ENCODE measurements around the gene CDH1.
"Not testable (repeated sequence)": the region's sequence is repeated elsewhere in the genome, so short reads cannot be mapped to it uniquely, and the experiment has no call there.

Gene CDH1

DNA sequence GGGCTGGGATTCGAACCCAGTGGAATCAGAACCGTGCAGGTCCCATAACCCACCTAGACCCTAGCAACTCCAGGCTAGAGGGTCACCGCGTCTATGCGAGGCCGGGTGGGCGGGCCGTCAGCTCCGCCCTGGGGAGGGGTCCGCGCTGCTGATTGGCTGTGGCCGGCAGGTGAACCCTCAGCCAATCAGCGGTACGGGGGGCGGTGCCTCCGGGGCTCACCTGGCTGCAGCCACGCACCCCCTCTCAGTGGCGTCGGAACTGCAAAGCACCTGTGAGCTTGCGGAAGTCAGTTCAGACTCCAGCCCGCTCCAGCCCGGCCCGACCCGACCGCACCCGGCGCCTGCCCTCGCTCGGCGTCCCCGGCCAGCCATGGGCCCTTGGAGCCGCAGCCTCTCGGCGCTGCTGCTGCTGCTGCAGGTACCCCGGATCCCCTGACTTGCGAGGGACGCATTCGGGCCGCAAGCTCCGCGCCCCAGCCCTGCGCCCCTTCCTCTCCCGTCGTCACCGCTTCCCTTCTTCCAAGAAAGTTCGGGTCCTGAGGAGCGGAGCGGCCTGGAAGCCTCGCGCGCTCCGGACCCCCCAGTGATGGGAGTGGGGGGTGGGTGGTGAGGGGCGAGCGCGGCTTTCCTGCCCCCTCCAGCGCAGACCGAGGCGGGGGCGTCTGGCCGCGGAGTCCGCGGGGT, at the start of gene CDH1:
TSS of gene CDH1 (plus strand) at position 247 of the 684 bp plus-strand sequence. CDS start at position 371, 124 bp downstream.
- peak; percentile 8 to 33 for DNase-seq

DNA sequence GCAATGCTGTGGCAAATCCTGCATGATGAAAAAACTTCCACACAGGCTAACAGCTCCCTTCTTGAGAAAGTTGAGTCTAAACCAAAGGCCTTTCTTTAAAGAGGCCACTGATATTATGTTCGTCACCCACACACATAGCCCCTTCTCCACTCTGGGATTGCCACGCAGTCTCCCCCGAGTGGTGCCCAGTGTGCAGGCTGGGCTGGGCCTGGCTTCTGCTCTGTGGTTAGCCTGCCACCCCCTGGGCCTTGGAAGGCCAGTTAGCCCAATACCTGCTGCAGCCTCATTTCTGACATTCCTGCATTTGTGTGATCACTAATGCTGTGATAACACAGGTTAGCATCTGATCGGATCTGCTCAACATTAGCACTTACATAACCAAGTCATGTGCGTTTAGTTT, 47.2 kb upstream of the CDH1 start:
- DNase-seq = no peak

DNA sequence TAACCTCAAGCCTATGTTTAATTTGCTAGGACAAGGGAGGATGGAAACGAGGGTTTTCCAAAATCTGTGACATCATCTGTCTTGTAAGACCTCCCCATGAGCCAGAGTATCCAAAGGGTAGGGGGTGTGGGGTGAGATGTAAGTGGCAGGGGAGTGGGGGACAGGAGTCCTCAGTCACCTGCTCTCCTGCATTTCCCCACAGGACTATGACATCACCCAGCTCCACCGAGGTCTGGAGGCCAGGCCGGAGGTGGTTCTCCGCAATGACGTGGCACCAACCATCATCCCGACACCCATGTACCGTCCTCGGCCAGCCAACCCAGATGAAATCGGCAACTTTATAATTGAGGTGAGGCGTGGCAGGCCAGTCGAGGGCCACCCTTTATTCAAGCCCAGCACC, 41.5 kb upstream of the CDH1 start:
- no peak for DNase-seq

DNA sequence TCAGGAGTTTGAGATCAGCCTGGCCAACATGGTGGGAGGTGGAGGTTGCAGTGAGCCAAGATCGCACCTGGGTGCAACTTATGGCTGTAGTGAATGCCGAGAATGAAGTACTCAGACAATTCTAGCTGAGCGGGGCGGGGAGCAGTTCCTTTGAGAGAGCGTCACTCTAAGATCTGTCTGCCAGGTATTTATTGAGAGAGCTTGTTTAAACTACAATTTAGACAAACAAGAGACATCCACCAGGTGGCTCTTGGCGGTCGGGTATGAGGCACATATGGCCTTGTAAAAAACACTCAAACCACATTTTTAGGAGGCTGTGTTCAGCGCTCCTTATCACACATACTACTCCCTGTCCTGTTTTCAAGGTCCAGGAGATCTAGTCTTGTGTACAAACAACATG, 40.6 kb upstream of the CDH1 start:
- no peak for DNase-seq

DNA sequence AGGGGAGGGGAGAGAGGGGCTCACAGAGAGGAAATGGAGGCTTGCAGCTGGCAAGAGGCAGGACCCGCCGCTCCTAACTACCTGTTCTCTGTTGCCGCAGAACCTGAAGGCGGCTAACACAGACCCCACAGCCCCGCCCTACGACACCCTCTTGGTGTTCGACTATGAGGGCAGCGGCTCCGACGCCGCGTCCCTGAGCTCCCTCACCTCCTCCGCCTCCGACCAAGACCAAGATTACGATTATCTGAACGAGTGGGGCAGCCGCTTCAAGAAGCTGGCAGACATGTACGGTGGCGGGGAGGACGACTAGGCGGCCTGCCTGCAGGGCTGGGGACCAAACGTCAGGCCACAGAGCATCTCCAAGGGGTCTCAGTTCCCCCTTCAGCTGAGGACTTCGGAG, 39.0 kb upstream of the CDH1 start:
- DNase-seq = no peak

DNA sequence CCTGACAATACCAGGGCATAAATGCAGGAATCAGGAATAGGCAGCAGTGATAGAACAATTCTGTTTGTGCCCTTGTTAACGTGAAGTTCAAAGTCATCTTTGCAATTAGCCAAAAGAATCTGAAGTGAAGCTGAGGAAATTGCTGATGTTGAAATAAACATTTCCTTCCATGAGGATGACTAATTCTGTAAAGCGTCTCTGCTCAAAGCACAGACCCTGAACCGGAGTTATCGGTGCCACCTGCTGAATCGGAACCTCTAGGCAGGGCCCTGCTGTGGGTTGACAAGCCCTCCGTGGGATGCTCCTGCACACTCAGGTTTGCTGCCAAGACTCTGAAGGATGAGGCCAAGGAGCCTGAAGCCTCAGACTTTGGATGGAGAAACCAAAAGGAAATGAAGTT, 37.0 kb upstream of the CDH1 start:
- no peak for DNase-seq

DNA sequence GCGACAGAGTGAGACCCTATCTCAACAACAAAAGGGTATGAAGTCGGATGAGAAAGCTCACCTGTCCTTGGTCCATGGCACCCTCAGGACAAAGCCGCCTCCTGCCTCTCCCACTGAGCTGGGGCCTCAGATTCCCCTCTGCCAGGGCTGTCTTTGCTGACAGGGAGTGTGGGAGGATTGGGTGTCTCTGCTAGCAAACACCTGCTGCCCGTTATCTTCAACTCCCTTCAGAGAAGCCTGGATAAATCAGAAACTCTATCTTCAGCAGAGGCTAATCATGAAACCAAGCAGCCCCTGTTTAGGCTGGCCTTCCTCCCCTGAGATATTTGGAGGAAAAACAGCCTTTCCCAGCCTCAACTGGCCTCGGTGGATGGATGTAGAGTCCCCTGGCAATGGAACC, 36.3 kb upstream of the CDH1 start:
- no peak for DNase-seq

DNA sequence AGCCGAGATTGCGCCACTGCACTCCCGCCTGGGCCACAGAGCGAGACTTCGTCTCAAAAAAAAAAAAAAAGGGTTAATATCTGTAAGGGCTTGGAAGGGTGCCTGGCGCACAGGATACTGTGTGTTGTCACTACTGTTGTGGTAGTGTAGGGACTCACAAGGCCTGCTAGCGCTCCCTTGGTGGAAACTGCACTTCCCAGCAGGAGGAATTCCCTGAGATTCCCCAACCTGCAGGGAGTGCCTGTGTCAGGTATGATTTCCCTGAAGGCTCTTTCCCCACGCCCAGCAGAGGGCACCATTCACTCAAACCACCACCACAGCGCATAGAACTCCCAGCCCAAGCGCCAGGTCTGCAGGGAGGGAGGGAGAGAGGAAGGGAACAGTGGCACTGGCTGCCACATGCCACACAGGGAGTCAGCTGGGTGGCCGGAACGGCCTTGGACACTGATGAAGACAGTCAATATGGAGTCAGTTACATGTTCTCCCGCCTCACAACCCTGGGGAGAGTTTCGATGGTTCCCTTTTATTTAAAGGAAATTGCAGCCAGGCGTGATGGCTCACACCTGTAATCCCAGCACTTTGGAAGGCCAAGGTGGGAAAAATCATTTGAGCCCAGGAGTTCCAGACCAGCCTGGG, 32.7 kb upstream of the CDH1 start:
- DNase-seq = peak; percentile 37 to 53

DNA sequence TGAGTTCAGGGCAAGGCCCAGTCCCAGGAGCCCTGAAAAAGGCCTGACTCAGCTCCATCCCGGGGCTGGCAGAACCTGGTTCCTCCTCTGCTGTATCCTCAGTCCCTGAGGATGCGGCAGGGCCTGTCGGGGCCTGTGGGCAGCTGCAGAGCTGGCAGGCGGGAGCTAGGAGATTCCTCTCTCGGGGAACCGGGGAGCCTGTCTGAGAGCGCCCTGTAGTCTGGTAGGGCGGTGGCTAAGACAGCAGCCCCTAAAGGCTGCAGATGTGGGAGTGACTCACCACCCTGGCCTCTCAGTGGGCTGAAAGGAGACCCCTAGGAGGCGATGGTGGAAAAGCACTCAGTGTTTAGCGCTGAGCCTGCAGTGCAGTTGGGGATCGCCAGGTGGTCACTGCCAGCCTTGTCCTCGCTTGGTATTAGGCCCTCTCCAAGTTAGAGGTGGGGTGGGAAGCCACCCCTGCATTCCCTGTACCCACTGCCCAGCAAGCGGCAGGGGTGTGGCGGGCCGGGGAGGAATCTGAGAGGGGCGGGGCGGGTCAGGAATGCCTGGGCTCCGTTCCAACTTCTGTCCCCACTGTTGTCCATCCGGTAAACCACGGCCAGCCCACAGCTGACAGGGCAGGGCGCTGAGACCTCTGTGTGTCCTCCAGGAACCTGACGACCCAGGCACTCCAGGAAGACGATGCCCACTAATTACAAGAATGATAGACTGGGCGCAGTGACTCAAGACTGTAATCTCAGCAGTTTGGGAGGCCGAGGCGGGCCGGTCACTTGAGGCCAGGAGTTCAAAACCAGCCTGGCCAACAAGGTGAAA, 29.5 kb upstream of the CDH1 start:
- no peak for DNase-seq

DNA sequence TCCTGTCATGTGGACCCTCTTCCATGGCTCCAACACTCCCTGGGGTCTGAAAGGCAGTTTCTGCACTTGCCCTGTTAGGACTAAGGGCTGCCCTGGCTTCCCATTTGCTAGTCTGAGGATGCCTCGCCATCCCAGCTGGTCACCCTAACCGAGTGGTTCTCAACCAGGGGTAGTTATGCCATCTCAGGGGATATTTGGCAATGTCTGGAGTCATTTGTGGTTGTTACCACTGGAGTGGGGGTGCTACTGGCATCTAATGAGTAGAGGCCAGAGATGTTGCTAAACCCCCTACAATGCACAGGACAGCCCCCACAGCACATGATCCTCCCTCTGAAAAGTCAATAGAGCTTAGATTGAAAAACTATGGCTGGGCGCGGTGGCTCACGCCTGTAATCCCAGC, 26.9 kb upstream of the CDH1 start:
- no peak for DNase-seq

DNA sequence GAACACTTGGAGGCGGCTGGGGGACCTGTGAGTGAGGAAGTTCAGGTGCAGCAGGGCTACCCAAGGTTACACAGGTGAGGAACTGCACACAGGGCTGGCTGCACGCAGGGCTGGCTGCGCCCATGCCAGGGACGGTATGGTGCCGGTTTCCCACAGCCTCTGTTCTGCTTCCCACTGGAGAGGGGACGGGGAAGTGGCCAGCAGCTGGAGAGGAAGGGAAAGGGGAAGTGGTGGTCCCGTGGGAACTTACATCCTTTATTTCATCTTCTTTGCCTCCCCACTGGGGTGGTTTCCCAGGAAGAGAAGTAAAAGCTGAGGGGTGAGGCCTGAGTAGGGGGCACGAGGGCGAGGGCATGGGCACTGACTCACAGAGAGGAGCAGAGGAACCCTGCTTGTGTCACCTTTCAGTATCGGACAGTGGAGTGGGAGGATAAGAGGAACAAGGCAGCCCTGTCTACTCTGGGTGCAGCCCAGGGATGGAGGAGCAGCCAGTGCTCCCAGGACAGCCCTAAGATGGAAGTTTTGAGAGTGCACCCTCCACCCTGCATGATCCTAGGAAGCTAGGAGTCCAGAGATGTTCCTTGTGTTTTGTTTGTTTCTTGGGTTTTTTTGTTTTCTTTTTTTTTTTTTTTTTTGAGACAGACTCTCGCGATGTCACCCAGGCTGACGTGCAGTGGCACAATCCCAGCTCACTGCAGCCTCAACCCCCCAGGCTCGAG, 25.5 kb upstream of the CDH1 start:
- DNase-seq = peak; percentile 14 to 55

DNA sequence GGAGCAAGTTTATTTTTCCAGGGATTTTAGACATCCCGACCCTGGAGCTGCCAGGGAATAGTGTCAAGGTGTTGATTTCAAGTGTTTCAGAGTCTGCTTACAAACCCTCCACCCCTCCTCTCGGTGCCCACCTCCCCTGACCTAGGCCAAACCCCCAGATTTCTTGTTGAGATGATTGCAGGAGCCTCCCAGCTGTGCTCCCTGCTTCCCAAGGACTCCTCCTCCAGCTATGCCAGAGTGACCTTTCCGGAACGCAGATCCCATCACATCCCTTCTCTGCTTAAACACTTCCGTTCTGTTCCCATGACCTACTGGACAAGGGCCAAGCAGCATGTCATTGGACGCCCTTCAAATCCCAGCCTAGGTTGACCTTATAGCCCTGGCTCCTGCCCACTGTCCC, 23.7 kb upstream of the CDH1 start:
- DNase-seq = no peak

DNA sequence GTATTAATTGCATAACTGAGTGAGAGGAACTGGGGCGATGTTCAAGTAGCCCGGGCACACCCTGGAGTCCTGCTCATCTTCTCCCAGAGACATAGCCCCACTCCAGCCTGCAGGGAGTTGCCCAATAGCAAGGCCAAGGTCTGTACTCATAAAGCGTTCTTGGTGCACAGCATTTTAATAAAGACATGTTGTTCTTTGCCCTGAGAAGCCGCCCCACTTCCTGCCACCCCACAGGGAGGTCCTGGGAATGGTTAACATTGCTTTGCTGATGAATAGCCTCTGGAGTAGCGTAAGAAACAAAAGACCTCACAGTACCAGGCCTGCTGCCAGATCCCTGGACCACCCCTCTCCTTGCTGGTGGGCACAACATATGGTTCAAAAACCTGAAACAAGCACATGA, 21.6 kb upstream of the CDH1 start:
- DNase-seq = no peak

DNA sequence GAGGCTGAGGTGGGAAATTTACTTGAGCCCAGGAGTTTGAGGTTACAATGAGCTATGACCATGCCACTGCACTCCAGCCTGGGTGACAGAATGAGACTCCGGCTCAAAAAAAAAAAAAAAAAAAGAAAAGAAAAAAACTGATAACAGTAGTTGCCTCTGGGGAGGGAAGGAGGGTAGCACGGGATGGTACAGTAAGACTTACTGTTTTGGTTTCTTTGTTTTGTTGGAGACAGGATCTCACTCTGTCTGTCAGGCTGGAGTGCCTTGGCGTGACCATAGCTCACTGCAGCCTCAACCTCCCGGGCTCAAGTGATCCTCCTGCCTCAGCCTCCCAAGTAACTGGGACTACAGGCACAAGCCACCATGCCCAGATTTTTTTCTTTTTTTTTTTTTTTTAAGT, 20.6 kb upstream of the CDH1 start:
- not testable (repeated sequence) for DNase-seq

DNA sequence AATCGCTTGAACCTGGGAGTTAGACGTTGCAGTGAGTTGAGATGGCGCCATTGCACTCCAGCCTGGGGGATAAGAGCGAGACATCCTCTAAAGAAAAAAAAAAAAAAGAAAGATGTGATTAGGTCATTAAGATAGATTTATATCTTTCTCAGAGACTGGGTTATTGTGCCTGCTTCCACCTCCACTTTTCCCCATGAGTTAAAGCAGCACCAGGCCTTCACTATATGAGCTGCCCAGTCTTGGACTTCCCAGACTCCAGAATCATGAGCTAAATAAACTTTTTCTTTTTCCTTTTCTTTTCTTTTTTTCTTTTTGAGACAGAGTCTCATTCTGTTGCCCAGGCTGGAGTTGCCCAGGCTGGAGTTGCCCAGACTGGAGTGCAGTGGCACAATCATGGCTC, 19.4 kb upstream of the CDH1 start:
- no peak for DNase-seq

DNA sequence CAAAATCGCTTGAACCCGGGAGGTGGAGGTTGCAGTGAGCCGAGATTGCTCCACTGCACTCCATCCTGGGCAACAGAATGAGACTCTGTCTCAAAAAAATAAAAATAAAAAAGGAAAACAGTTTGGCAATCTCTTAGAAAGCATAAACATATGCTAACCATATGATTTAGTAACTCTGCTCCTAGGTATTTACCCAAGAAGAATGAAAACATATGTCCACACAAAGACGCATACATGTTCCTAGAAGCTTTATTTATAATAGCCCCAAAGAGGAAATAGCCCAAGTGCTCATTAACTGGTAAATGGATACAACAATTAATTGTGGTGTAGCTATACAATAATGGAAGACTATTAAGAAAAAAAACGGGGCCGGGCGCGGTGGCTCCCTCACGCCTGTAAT, 18.5 kb upstream of the CDH1 start:
- DNase-seq = no peak

DNA sequence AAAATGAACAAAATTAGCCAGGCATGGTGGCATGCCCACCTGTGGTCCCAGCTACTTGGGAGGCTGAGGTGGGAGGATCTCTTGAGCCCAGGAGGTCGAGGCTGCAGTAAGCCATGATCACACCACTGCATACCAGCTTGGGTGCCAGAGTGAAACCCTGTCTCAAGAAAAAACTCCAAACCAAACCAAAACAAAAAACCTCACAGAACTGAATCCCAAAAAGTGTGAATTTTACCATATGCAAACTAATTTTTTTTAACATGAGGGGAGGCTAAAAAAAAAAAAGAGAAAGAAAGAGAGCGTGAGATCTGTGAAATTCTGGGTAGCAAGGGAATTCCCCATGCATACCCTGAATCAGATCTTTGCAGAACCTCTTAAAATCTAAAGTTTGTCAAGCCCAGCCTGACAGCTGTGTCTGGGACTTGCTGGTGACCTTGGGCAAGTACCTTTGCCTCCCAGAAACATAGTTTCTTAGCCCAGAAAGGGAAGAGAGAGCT, 17.1 kb upstream of the CDH1 start:
- no peak for DNase-seq

DNA sequence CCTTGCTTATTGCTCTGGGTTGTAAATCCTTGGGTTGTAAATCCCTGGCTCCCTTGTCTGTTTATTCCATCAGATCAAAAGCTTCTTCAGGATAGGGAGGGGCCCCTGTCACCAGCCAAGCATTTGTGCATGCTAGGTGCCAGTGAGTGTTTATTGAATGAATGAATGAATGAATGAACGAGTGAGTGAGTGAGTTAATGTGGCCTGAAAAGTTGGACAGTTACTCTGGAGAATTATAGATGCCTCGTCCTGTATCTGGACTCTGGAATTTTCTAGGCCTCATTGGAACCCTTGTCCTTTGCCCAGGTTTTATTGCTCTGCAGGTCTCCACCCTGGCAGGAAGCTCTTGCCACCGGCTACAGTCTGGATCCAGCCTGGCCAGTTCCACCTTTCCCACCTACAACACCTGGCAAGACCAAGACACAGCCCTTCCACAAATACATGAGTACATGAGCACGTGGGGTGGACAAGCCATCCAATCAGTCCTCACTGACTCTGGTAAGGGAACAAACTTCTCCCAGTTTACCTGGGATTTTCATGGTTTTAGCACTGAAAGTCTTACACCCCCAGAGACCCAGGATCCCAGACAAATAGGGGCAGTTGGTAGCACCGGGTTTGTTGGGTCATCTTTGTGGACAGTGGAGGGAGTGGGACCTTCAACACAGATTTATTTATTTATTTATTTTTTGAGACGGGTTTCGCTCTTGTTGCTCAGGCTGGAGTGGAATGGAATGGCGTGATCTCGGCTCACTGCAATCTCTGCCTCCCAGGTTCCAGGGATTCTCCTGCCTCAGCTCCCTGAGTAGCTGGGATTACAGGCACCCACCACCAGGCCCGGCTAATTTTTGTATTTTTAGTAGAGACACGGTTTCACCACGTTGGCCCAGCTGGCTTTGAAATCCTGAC, 14.7 kb upstream of the CDH1 start:
- DNase-seq = no peak

DNA sequence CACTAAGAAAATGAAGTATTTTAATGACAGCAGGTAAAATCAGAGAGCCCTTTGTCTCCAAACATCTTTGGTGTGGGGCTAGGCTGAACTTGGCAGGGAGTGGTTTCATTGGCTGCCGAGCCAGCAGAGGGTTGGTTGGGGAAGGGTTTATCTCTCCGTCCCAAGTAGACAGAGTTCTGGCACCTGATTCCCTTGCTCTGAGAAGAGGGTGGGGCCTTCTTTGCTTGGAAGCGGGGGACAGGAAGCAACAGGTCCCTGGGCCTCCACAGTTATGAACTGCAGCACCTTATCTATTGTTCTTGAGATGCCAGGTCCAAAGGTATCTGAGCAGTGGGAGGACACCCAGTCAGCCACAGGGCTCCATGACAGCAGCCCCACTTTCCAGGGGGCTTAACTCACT, 12.3 kb upstream of the CDH1 start:
- no peak for DNase-seq

DNA sequence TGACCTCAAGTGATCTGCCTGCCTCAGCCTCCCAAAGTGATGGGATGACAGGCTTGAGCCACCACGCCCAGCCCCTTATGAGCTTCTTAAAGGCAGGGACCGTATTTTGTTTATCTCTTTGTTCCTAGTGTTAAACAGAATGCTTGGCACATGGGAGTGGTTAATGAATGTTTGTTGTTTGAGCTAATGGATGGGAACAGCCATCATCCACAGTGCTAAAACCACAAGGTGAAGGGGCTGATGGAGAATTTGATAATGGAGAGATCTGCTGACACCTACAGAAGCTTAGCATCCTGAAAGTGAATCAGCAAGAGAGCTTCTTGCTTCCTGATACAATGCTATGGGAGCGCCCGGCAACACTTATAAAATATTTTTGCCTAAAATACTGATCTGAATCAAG, 8.6 kb upstream of the CDH1 start:
- no peak for DNase-seq

DNA sequence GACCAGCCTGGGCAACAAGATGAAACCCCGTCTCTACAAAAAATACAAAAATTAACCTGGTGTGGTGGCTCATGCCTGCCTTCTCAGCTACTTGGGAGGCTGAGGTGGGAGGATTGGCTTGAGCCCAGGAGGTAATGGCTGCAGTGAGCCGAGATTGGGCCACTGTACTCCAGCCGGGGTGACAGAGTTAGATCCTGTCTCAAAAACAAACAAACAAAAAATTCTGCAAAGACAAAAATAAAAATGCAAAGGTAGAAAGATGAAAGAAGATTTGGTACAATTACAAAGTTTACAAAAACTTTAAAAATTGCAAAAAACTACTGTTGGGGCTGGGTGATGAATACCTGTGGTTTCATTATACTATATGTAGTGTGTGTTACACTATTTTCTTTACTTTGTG, 5.5 kb upstream of the CDH1 start:
- no peak for DNase-seq

DNA sequence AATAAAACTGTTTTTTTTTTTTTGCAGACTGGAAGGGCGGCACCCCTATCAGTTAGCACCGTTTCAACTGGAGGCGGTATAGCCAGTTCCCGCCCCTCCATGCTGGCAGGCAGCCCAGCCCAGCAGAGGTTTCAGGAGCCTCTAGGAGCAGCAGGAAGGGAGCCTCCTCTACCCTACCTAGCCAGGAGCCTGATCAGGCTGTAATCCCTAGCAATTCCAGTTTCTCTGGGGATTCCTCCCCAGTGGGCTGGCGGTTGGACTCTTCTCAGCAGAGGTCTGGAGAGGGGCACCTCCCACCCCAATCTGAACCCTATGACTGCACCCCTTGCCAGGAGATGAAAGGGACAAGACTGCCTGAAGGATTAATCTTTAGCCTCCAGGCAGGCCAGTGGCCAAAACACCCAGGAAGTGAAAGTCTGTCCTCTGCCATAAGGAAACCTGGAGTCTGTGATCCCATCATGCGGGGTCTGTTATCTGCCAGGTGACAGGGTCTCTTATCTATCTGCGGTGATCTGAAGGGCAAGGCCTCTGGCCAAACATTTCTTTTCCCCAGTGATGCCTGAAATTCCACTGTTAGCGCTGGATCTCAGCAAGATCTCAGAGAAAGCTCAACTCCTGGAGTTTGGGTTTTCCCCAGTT, 4.9 kb upstream of the CDH1 start:
- DNase-seq = no peak

All from CD4-positive, alpha-beta T cell treated with Interferon alpha-2 for 1 hour (primary cell).